Bronchial epithelial cell (primary cell): Measurements from ENCODE around the gene MYOM3. TPM values are rescaled to one million over a fixed set of nuclear protein-coding genes. Genes with fewer than 3 reads are reported as not detected.

Experiments
- DNase-seq: peaks from one replicate; pipeline ENCODE4 v3.0.0-alpha.2; 2010; ENCODE audit warnings: low read depth
- FAIRE-seq: peaks from 2 replicates; lab custom pipeline; 2011; peaks lifted over from hg19 to GRCh38; lab: Jason Lieb, UNC
- H3K27me3 ChIP-seq: 2 replicates; pipeline ENCODE4 v1.5.1; 2011; ENCODE audit warnings: low read length; ENCODE audit not compliant: control insufficient read depth, insufficient read depth
- H3K36me3 ChIP-seq: 2 replicates; pipeline ENCODE4 v1.5.1; 2011; ENCODE audit warnings: low read length; ENCODE audit not compliant: control insufficient read depth, insufficient read depth
- H3K4me3 ChIP-seq: 2 replicates; pipeline ENCODE4 v1.5.1; 2011; ENCODE audit warnings: mild to moderate bottlenecking, low read depth, low read length, control low read depth
- CTCF ChIP-seq: IDR thresholded peaks from 2 replicates; pipeline ENCODE4 v1.5.1; 2011; ENCODE audit warnings: mild to moderate bottlenecking, moderate library complexity, low read length, control low read depth, inconsistent platforms; ENCODE audit not compliant: insufficient read depth, severe bottlenecking
- total RNA-seq: library from RNA; depleted of rRNA; stranded (reverse); fragments of >200 nt; gene quantifications from 2 replicates; pipeline ENCODE4 v1.2.1, GENCODE V29; 2014

Gene MYOM3
- total RNA-seq, 1 donor from 2014 or later: under 0.01 TPM

- DNase-seq: peak; percentile 80
- Histone ChIP-seq H3K36me3 (no peaks in the 10 kb centered on the region), H3K27me3 (no peaks in the 10 kb centered on the region), H3K4me3 (no peak overlapping the region)
- TF ChIP-seq CTCF: no peak
- no peak for FAIRE-seq
These were observed 89.2 kb downstream of the MYOM3 start for GRCh38 chr1:24022581-24023361.

GRCh38 chr1:24021403-24022266 is 90.3 kb downstream of the MYOM3 start:
- TF ChIP-seq CTCF: no peak
- Histone ChIP-seq H3K27me3 (no peaks in the 10 kb centered on the region), H3K4me3 (no peak overlapping the region), H3K36me3 (no peaks in the 10 kb centered on the region)
- FAIRE-seq: no peak
- DNase-seq: no peak

GRCh38 chr1:24020470-24020869 is 91.5 kb downstream of the MYOM3 start:
- TF ChIP-seq CTCF: no peak
- no peaks in the 10 kb centered on the region for H3K27me3 ChIP-seq
- no peak overlapping the region for H3K4me3 ChIP-seq
- H3K36me3 ChIP-seq: no peaks in the 10 kb centered on the region
- no peak for FAIRE-seq
- no peak for DNase-seq

- FAIRE-seq (no peak), DNase-seq (no peak)
- H3K27me3 ChIP-seq: no peaks in the 10 kb centered on the region
- H3K36me3 ChIP-seq: no peaks in the 10 kb centered on the region
- H3K4me3 ChIP-seq: no peak overlapping the region
- no peak for TF ChIP-seq CTCF
These were observed 91.9 kb downstream of the MYOM3 start for GRCh38 chr1:24020025-24020424.

- no peaks in the 10 kb centered on the region for H3K36me3 ChIP-seq
- DNase-seq (peak; percentile 95), FAIRE-seq (no peak)
- no peaks in the 10 kb centered on the region for H3K27me3 ChIP-seq
- H3K4me3 ChIP-seq: no peak overlapping the region
- no peak for TF ChIP-seq CTCF
These were observed 93.0 kb downstream of the MYOM3 start for GRCh38 chr1:24018611-24019580.
